Esophagus muscularis mucosa (tissue), 4 donors: Measurements from ENCODE around the gene SRRM4. TPM values are rescaled to one million over a fixed set of nuclear protein-coding genes. Genes with fewer than 3 reads are reported as not detected.

Source experiments
- DNase-seq: peaks from one replicate; pipeline ENCODE4 v3.0.0-alpha.2; 2017; ENCODE audit errors: extremely low spot score
- H3K27ac ChIP-seq, 4 donors: fragments of 200-600 bp; sonication (generic); replicated peaks in 1 of 4; 1 replicate in 3 of 4; 2 replicates in 1 of 4; pipeline ENCODE4 v1.5.1; 2016 to 2019; ENCODE audit warnings: mild to moderate bottlenecking in 1 of 4
- H3K27me3 ChIP-seq, 4 donors: fragments of 200-600 bp; sonication (generic); one replicate each; pipeline versions ENCODE4 v1.5.1 to v1.6.0; 2016 to 2019
- H3K36me3 ChIP-seq, 4 donors: fragments of 200-600 bp; sonication (generic); one replicate each; pipeline ENCODE4 v1.5.1; 2016 to 2019
- H3K4me1 ChIP-seq, 4 donors: fragments of 200-600 bp; sonication (generic); one replicate each; pipeline ENCODE4 v1.5.1; 2016 to 2019
- H3K4me3 ChIP-seq, 4 donors: fragments of 200-600 bp; sonication (generic); 1 replicate in 2 of 4; 2 replicates in 2 of 4; pipeline ENCODE4 v1.5.1; 2016 to 2019; ENCODE audit warnings: mild to moderate bottlenecking in 4 of 4, moderate library complexity in 1 of 4
- H3K9me3 ChIP-seq, 4 donors: fragments of 200-600 bp; sonication (generic); 1 replicate in 3 of 4; 2 replicates in 1 of 4; pipeline ENCODE4 v1.5.1; 2016 to 2019
- CTCF ChIP-seq, 3 experiments: fragments of 200-600 bp in 2 of 3; fragments of 450-650 bp in 1 of 3; sonication (generic) in 2 of 3; IDR thresholded peaks; one replicate each; pipeline ENCODE4 v1.5.1; 2017 to 2019; ENCODE audit warnings: antibody characterized with exemption in 3 of 3, mild to moderate bottlenecking in 2 of 3, moderate library complexity in 1 of 3
- EP300 ChIP-seq: sonication (generic); formaldehyde crosslinking; IDR thresholded peaks from one replicate; pipeline ENCODE4 v1.6.1; 2017; ENCODE audit warnings: antibody characterized with exemption
- POLR2A ChIP-seq: fragments of 450-650 bp; IDR thresholded peaks from one replicate; pipeline ENCODE4 v1.6.1; 2017; ENCODE audit warnings: antibody characterized with exemption, moderate library complexity, mild to moderate bottlenecking, low read depth
- POLR2AphosphoS5 ChIP-seq, 2 donors: sonication (generic); formaldehyde crosslinking; IDR thresholded peaks; one replicate each; pipeline ENCODE4 v1.6.1; 2017; ENCODE audit warnings: antibody characterized with exemption in 2 of 2
- WGBS: methylation state at CpG from one replicate; pipeline ENCODE4 v1.1.5; 2018; 5-methylcytosine and 5-hydroxymethylcytosine counted together
- intact Hi-C: fragments of 100-400 bp; cut with DNase I; formaldehyde crosslinking; loops from one replicate; pipeline ENCODE4 v1.15.1; 2023
- total RNA-seq, 4 donors: library from RNA; depleted of rRNA; stranded (reverse); fragments of >200 nt; gene quantifications; one replicate each; pipeline versions ENCODE4 v1.1.0 to v1.2.1, GENCODE V29; 2016

Gene SRRM4
- total RNA-seq, 4 donors from 2014 or later, result not detected

GRCh38 chr12:119044094-119044493 lies 62.8 kb downstream of the SRRM4 start:
- WGBS, result 77% methylated on average over 6 of the region's 6 CpGs
- TF ChIP-seq EP300 (no peak), POLR2AphosphoS5 (IDR thresholded peaks at IDR 0.05) (no peak), CTCF (IDR thresholded peaks at IDR 0.05) (no peak), POLR2A (no peak)
- Histone ChIP-seq H3K4me1 (no peaks in the 10 kb centered on the region), H3K27ac (no peak overlapping the region), H3K4me3 (no peak overlapping the region), H3K27me3 (peaks cover 0 to 21% (median 0%) of the 10 kb centered on the region in 4 donors), H3K9me3 (peaks cover 0 to 2% (median under 1%) of the 10 kb centered on the region in 4 donors), H3K36me3 (no peaks in the 10 kb centered on the region)
- intact Hi-C loops, result no loop called here
- no peak for DNase-seq

- intact Hi-C loops, result no loop called here
- no peaks in the 10 kb centered on the region for H3K36me3 ChIP-seq
- H3K4me1 ChIP-seq, result no peaks in the 10 kb centered on the region
- H3K9me3 ChIP-seq, result peaks cover 0 to 10% (median 6%) of the 10 kb centered on the region in 4 donors
- TF ChIP-seq EP300 (no peak), CTCF (IDR thresholded peaks at IDR 0.05) (no peak), POLR2A (no peak), POLR2AphosphoS5 (IDR thresholded peaks at IDR 0.05) (no peak)
- WGBS, result 68% methylated on average over 2 of the region's 2 CpGs
- DNase-seq, result no peak
- H3K27ac ChIP-seq, result no peak overlapping the region
- H3K27me3 ChIP-seq, result peaks cover 0 to 3% (median 0%) of the 10 kb centered on the region in 4 donors
- H3K4me3 ChIP-seq, result no peak overlapping the region
Observed at GRCh38 chr12:119047641-119048040, 66.3 kb downstream of the SRRM4 start.

- Histone ChIP-seq H3K27me3 (no peaks in the 10 kb centered on the region), H3K4me3 (no peak overlapping the region), H3K4me1 (no peaks in the 10 kb centered on the region), H3K27ac (no peak overlapping the region), H3K36me3 (no peaks in the 10 kb centered on the region), H3K9me3 (peaks cover 0 to 15% (median 6%) of the 10 kb centered on the region in 4 donors)
- TF ChIP-seq POLR2A (no peak), EP300 (no peak), CTCF (IDR thresholded peaks at IDR 0.05) (no peak), POLR2AphosphoS5 (IDR thresholded peaks at IDR 0.05) (no peak)
- intact Hi-C loops, result no loop called here
- DNase-seq, result no peak
Observed at GRCh38 chr12:119050663-119051062, 69.3 kb downstream of the SRRM4 start.

- no peaks in the 10 kb centered on the region for H3K4me1 ChIP-seq
- H3K4me3 ChIP-seq, result no peak overlapping the region
- 85% methylated on average over 4 of the region's 4 CpGs for WGBS
- no peaks in the 10 kb centered on the region for H3K36me3 ChIP-seq
- peaks cover 0 to 8% (median 0%) of the 10 kb centered on the region in 4 donors for H3K27me3 ChIP-seq
- DNase-seq, result no peak
- H3K9me3 ChIP-seq, result peaks cover 0 to 15% (median 6%) of the 10 kb centered on the region in 4 donors
- intact Hi-C loops, result no loop called here
- no peak for TF ChIP-seq EP300
- TF ChIP-seq CTCF (IDR thresholded peaks at IDR 0.05), result no peak
- TF ChIP-seq POLR2AphosphoS5 (IDR thresholded peaks at IDR 0.05), result no peak
- no peak for TF ChIP-seq POLR2A
- no peak overlapping the region for H3K27ac ChIP-seq
Observed at GRCh38 chr12:119051474-119051873, 70.1 kb downstream of the SRRM4 start.

- WGBS, result 73% methylated on average over 5 of the region's 5 CpGs
- H3K27ac ChIP-seq, result no peak overlapping the region
- no peak overlapping the region for H3K4me3 ChIP-seq
- intact Hi-C loops, result no loop called here
- no peaks in the 10 kb centered on the region for H3K4me1 ChIP-seq
- peaks cover 0 to 15% (median 6%) of the 10 kb centered on the region in 4 donors for H3K9me3 ChIP-seq
- peaks cover 0 to 9% (median 0%) of the 10 kb centered on the region in 4 donors for H3K27me3 ChIP-seq
- no peaks in the 10 kb centered on the region for H3K36me3 ChIP-seq
- no peak for DNase-seq
- TF ChIP-seq POLR2AphosphoS5 (IDR thresholded peaks at IDR 0.05) (no peak), CTCF (IDR thresholded peaks at IDR 0.05) (no peak), EP300 (no peak)
Observed at GRCh38 chr12:119052001-119052400, 70.7 kb downstream of the SRRM4 start.
